NT2/D1 (cell line): ENCODE results near the gene ASZ1.

Experiments
- SUZ12 ChIP-seq: IDR thresholded peaks from 2 replicates; pipeline ENCODE4 v1.6.1; 2011; ENCODE audit not compliant: insufficient read length, insufficient read depth; ENCODE audit errors: extremely low read depth
- YY1 ChIP-seq: IDR thresholded peaks from 2 replicates; pipeline ENCODE4 v1.6.1; 2011; ENCODE audit not compliant: insufficient read length, insufficient read depth
- ZNF274 ChIP-seq: IDR thresholded peaks from 2 replicates; pipeline ENCODE4 v1.6.1; 2011; ENCODE audit warnings: mild to moderate bottlenecking, low read depth, low read length

DNA sequence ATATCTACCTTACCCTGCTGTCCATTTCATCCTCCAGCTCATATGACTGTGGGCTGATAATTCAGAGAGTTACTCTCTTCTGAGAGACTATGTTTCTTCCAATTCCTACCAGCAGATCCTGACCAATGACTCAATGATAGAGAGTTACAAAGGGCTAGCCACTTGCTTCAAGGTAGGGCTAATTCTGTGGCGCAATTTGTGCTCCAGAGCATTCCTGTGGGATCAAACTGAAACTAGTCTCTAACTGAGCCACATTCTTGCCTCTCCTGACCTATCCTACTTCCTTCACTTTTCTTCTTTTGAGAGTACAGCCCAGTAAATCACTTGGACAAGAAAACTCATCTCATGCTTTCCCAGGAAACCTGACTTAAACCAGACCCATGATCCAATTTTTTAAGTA lies 17.9 kb upstream of the ASZ1 start:
- TF ChIP-seq YY1 (no peak), SUZ12 (no peak), ZNF274 (no peak)
